GM21390 (cell line): Measurements from ENCODE around the gene TRAPPC3.
"Not testable (repeated sequence)": the region's sequence is repeated elsewhere in the genome, so short reads cannot be mapped to it uniquely, and the experiment has no call there.

Source experiments
- ATAC-seq: cut with Tn5 transposase; IDR thresholded peaks from one replicate; pipeline ENCODE4 v1.9.1; 2021; ENCODE audit not compliant: unreplicated experiment

The TRAPPC3 gene

GRCh38 chr1:36149237-36149972 is at the start of gene TRAPPC3:
Gene TRAPPC3 (minus strand): TSS chr1:36149486. CDS start chr1:36149378, 108 bp downstream.
- peak; percentile 88 for ATAC-seq

- no peak for ATAC-seq
Observed at GRCh38 chr1:36198641-36199040, 49.4 kb upstream of the TRAPPC3 start.

- not testable (repeated sequence) for ATAC-seq
Observed at GRCh38 chr1:36196805-36197204, 47.5 kb upstream of the TRAPPC3 start.

- ATAC-seq, result peak; percentile 65
Observed at GRCh38 chr1:36187800-36188593, 38.7 kb upstream of the TRAPPC3 start.

- no peak for ATAC-seq
Observed at GRCh38 chr1:36183309-36183856, 34.1 kb upstream of the TRAPPC3 start.

- ATAC-seq, result no peak
Observed at GRCh38 chr1:36182734-36183133, 33.4 kb upstream of the TRAPPC3 start.

GRCh38 chr1:36179220-36179600 is 29.9 kb upstream of the TRAPPC3 start:
- ATAC-seq, result no peak

- no peak for ATAC-seq
Observed at GRCh38 chr1:36178471-36179219, 29.4 kb upstream of the TRAPPC3 start.

GRCh38 chr1:36177589-36178431 is 28.5 kb upstream of the TRAPPC3 start:
- no peak for ATAC-seq

- no peak for ATAC-seq
Observed at GRCh38 chr1:36176106-36176949, 27.0 kb upstream of the TRAPPC3 start.

GRCh38 chr1:36175137-36176095 is 26.1 kb upstream of the TRAPPC3 start:
- ATAC-seq, result no peak

GRCh38 chr1:36174713-36175112 is 25.4 kb upstream of the TRAPPC3 start:
- no peak for ATAC-seq

- ATAC-seq, result no peak
Observed at GRCh38 chr1:36172983-36173382, 23.7 kb upstream of the TRAPPC3 start.

- no peak for ATAC-seq
Observed at GRCh38 chr1:36172017-36172747, 22.9 kb upstream of the TRAPPC3 start.

- no peak for ATAC-seq
Observed at GRCh38 chr1:36170643-36171412, 21.5 kb upstream of the TRAPPC3 start.

- ATAC-seq, result no peak
Observed at GRCh38 chr1:36168514-36168913, 19.2 kb upstream of the TRAPPC3 start.
